ENCODE measurements around the gene OR9I1. TPM values are rescaled to one million over a fixed set of nuclear protein-coding genes. Genes with fewer than 3 reads are reported as not detected.

OR9I1 gene, protein sequence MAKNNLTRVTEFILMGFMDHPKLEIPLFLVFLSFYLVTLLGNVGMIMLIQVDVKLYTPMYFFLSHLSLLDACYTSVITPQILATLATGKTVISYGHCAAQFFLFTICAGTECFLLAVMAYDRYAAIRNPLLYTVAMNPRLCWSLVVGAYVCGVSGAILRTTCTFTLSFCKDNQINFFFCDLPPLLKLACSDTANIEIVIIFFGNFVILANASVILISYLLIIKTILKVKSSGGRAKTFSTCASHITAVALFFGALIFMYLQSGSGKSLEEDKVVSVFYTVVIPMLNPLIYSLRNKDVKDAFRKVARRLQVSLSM
- total RNA-seq, result not detected in 2 replicates

DNA sequence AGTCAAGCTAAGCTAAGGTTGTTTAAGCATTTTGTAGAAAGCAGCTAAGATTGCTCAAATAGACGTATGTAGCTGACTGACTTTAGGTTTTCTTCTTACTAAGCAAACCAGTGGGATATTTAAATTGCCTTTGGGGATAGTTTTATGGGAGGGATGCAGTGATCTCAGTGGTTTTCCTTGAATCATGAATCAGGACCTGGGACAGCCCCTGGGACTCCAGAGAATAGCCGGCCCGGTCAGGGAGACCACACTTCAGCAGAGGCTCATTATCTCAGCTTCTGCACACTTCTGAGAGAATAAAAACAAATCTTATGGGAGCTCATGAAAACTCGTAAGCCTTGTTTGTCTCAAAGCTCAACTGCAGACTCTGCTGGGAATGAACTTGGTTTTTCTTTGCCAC is at the start of gene OR9I1:
Gene OR9I1 (minus strand): TSS at position 62 of the 400 bp plus-strand sequence. CDS start 6,086 bp downstream, outside the sequence.

Other genes starting within 250 kb of the OR9I1 start
- gene OR9Q1, start 101.6 kb downstream of the OR9I1 start, total RNA-seq, result not detected in 2 replicates
- gene OR6Q1, start 94.6 kb downstream of the OR9I1 start, total RNA-seq, result not detected in 2 replicates
- gene OR9Q2, start 63.5 kb upstream of the OR9I1 start, total RNA-seq, result not detected in 2 replicates
- not detected in 2 replicates for gene OR1S2, start 78.6 kb upstream of the OR9I1 start, total RNA-seq
- not detected in 2 replicates for gene OR1S1, start 87.2 kb upstream of the OR9I1 start, total RNA-seq
- not detected in 2 replicates for gene OR10Q1, start 103.4 kb upstream of the OR9I1 start, total RNA-seq
- not detected in 2 replicates for gene OR10W1, start 142.7 kb upstream of the OR9I1 start, total RNA-seq
- not detected in 2 replicates for gene OR5B17, start 233.5 kb upstream of the OR9I1 start, total RNA-seq